HG03571 (cell line): Measurements from ENCODE around the gene UPP2.

Source experiments
- ATAC-seq: cut with Tn5 transposase; IDR thresholded peaks from one replicate; pipeline ENCODE4 v1.9.1; 2021; ENCODE audit not compliant: unreplicated experiment

Gene UPP2

DNA sequence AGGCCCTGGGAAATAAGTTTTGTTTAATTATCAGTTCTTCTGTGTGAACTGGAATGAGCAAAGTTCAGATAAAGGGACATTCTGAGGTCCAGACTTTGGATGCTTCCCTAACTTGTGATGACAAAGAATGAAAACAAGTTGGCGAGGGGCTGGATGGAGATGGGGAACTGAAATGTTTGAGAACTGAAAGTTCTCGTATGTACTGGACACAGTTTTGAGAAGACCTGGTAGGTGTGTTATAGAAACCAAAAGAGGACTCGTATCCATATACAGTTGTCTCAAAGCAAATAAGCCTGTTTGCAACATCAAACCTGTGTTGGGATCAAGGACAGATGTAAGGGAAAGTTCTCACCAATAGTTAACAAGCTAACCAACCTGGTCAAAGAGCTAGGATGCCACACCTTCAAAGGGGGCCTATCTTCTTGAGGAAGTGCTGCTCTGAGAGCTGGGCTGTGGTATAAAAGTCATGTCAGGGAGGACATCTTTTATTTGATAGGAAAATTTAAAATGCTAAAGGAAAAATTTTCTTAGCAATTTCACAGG is at the start of gene UPP2:
UPP2 (plus strand) TSS at position 493 of the 543 bp plus-strand sequence. CDS start 188 bp downstream, outside the sequence.
- no peak for ATAC-seq

DNA sequence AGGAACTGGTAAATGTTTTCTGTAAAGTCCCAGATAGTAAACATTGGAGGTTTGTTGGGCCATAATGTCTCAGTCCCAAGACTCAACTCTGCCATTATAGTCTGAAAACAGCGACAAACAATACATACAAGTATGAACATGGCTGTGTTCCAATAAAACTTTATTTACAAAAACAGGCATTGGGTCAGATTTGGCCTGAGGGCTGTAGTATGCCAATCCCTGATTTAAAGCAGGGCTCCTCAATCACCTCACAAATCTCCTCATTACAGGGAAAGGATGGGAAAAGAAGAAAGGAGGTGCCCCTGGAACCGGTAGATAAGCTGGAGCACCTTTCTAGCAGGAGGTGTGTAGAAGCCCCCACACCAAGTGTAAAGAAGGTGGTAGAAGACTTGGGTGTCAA is 48.9 kb upstream of the UPP2 start:
- no peak for ATAC-seq

DNA sequence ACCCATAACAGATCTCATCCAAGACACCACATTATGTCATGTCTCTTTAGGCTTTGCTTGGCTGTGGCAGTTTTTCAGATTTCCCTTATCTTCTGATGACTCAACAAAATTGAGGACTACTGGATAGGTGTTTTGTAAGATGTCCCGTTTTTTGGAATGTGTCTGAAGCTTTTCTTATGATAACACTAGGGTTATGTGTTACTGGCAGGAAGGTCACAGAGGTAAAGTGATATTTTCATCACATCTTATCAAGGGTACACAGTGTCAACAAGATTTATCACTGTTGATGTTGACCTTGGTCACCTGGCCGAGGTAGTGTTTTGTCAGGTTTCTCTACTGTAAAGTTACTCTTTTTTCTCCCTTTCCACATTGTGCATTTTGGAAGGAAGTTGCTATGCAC is 44.8 kb upstream of the UPP2 start:
- ATAC-seq, result no peak

DNA sequence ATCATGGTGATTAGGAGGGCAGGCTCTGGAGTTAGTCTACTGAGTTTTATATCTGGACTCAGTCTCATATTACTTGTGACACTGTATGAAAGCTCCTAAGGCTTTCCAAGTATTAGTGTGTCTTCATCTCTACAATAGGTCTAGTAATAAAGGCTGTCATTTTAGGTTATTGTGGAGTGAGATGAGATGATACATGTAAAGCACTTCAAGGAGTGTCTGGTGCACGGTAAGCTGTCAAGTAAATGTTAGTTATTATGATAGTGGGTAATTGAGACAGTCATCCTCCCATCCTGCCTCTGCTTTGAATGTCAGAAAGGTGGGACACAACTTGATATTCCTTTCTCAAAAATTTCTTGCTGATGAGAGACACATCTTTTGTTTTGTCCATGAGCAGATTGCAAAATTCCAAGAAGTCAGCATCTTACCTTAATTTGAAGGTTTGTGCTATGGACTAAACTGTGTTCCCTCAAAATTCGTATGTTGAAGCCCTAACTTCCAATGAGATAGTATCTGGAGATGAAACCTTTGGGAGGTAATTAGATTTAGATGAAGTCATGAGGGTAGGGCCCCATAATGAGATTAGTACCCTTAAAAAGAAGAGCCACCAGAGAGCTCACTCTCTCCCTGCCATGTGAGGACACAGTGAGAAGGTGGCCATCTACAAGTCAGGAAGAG is 41.4 kb upstream of the UPP2 start:
- ATAC-seq, result no peak

DNA sequence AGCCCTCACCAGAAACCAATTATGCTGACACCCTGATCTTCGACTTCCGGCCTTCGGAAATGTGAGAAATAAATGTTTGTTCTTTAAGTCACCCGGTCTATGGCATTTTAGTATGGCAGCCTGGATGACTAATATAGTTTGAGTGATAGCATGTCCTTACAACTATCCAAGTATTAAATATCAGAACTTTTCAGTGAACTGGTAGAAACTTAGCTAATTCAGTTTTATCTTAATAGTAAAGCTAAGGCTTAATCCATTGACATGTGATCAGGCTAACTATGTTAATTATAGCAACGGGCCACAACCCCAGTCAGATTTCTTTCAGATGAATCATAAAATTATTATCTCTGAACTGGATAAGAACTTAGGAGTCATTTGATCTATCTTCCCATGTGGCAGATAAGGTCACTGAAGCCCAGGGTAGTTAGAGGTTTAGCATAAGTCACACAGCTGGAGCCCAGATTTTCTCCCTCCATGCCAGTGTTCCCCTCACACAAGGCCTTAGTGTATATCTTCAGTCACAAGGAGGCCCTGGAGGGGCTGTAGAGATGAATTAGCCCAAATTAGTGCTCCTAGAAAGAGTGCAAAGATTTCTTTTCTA is 40.7 kb upstream of the UPP2 start:
- no peak for ATAC-seq

DNA sequence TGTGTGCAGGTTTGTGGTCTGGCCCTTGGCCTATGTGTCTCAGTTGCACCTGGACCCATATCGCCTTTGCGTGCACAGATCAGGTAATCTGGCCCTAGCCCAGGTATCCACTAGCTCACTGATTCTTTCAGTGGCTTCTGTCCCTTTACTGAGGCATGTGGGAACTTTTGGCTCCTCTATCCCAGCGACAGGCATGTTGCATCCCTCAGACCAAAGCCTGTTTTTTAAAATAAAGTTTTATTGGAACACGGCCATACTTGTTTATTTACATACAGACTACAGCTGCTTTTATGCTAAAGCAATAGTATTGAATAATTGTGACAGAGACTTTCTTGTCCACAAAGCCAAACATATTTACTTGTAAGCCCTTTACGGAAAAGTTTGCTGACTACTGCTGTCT is 39.9 kb upstream of the UPP2 start:
- ATAC-seq, result no peak

DNA sequence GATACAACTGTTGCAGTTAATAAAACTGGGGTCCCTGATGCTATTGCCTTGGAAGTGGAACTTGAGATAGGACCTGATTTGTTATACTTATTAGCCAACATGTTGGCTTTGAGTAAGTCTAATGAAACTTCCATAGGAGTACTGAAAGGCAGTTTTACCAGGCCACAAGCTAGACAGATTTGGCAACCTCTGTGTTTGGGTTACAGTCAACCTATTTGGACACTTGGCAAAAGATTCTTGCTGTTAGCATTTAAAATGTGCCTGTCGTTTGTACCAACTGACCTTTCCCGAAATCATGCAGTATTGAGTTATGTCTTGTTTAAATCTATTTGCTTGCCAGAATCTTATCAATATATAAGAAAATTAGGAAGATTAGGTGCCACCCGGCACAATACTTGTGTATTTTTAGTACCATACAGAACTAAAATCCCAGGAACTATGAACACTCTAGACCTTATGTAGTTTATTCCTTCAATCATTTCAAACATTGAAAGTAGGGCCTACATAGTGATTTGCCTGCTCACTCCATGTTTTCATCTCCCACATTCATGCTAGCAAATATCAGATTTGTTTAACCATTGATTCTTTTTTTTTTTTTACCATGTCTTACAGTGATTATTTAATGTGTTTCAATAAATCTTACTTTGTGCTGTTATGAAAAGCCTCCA is 35.5 kb upstream of the UPP2 start:
- no peak for ATAC-seq

DNA sequence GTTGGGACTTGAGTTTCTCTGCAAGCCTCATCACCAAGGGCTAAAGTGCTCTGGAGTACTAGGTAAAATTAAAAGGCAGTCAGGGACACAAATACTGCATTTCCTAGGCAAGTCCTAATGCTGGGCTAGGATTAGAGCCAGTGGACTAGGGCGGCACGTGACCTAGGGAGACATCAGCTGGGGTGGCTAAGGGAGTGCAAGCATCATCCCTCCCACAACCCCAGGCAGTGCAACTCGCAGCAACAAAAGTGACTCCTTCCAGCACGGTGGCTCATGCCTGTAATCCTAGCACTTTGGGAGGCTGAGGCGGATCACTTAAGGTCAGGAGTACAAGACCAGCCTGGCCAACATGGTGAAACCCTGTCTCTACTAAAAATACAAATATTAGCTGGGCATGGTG is 30.7 kb upstream of the UPP2 start:
- no peak for ATAC-seq

DNA sequence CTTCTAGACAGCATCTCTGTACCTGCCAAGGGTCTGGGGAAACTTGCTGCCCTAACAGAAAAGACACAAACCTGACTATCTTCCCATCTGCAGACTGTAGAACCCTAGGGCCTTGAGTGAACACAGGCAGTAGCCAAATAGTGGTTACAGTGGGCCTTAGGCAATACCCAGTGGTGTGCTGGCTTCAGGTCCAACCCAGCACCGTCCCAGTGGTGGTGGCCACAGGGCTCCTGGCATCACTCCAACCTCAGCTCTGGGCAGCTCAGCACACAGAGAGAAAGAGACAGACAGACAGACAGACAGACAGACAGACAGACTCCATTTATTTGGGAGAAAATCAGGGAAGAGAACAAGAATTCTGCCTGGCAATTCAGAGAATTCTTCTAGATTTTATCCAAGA is 29.3 kb upstream of the UPP2 start:
- no peak for ATAC-seq

DNA sequence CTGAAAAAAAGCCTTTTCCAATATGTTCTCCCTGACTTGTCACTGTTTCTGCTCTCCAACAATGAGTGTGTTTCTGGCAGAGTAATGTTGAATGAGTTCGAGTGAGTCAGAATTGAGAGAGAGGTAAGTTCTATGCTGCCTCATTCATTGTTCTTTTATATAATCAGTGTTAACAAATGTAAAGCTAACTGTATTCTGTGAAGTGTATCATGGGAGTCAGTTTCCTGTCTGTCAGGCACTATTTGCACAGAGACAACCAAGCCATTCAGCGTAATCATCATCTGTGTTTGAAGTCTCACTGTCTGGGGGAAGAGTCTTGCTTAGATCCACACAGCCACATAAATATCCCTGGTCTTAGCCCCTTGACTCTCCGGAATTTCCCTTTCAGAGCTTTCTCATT is 22.0 kb upstream of the UPP2 start:
- no peak for ATAC-seq

DNA sequence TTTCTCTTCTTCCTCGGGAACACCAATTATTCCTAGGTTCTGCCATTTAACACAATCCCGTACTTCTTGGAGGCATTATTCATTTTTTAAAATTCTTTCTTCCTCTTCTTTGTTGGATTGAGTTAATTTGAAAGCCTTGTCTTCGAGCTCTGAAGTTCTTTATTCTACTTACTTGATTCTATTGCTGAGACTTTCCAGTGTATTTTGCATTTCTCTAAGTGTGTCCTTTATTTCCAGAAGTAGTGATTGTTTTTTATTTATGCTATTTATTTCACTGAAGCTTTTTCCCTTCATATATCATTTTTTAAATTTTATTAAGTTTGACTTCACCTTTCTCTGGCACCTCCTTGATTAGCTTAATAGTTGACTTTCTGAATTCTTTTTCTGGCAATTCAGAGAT is 13.6 kb upstream of the UPP2 start:
- ATAC-seq, result no peak

DNA sequence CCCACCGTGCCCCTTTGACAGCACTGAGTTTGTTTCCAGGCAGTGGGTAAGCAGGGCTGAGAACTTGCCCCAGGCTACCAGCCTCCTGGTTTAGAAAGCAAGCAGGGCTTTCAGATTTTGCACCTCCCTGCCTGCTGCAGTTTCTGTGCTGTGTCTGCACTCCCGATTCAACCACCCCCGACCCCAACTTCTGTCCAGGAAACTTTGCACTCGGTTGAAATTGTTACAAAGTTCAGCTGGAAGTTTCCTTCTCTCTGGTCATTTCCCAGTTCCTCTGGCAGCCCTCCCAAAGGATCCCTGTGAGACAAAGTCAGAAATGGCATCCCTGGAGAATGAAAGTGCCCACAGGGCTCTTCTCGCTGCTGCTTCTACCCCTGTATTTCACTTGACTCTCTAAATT is 12.4 kb upstream of the UPP2 start:
- ATAC-seq, result no peak

DNA sequence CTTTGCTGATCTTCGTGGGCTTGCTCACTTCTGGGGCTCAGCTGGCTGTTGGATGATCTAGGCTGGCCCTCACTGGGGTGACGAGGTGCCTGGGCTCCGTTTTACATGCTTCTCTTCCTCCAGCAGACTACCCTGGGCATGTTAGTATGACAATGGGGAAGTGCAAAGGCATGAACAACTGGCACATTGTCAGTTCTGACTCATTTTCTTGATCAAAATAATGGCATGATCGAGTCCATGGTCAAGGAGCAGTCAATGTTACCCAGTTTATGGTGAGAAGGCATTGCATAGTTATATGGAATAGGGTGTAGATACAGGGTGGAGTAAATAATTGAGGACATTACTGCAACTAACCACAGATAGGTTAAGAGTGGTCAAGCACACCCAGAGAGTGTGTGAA is 10.0 kb upstream of the UPP2 start:
- ATAC-seq, result no peak

DNA sequence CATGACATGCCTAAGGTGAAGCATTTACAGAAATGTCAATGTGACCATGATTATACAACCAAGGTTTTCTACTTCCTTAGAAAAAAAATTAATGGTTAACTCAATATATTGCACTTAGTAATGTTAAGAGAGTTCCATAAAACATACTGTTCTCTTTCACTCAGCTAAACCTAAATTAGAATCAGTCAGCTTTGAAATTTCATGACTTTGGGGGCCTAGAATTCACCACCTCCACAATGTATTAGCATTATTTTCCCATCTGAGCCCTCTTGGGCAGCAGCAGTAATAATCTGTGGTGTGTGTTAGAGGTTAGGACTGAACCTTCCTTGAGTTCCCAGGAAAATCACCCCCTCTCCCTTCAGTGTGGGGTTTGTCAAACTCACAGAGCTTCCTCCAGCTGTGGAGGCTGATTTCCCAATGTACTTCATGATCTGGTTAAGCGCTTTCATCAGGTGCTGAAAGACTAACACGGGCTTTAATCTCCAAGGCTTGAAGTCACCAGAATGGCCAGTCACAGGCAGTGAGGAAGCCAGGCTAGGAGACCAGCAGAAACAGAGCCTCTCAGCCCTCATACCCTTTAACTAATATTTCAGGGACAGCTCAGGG is 7.1 kb upstream of the UPP2 start:
- ATAC-seq, result no peak

DNA sequence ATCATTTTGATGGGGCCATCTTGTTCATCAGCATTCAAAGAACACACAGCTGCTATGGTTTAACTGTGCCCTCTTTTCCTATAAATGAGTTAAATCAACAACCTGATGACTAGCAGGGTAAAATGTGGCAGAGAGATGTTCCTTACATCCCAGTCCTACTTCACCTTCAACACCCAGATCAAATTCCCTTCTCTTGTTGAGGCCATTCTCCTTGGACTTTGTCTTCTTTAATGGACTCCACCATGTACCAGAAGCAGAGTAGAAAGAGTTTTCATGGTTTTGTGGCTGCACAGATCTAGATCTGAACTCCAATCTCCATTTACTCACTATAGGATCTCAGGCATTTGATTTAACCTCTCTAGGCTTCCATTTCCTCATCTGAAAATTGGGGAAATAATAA is 6.4 kb upstream of the UPP2 start:
- no peak for ATAC-seq

DNA sequence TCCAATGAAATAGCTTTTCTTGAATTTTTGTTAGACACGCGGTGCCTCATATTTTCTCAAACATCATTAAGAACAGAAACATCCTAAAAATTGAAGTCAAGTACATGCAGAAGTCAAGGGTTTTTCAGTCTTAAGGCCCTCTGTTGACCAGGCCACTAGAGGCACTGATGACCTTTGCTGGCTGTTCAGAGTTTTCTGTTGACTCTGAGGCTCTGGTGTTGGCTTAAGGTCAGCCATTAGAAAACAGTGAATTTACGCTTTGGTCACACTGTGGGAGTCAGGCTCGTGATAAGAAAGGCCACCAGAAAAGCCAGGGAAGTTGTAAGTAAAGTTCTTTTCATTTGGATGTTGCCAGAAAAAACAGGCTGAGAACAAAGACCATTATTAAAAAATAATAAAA is 5.8 kb upstream of the UPP2 start:
- no peak for ATAC-seq

DNA sequence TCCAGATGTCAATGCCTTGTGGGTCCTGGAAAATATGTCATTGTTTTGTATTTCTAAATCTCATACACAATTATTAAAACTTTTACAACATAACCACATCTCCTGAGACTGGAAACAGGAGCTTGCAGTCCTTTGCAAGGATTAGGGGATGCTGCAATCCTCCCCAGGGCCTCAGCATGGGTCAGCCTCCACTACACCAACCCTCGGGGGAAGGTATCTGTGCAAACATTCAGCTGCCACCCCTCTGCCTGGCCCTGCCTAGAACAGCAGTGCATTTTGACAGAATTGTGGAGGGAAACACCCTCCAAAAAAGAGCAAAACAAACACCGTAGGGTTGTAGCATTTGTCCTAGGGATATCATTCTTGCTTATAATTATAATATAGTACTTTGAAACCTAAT is 4.2 kb upstream of the UPP2 start:
- no peak for ATAC-seq

DNA sequence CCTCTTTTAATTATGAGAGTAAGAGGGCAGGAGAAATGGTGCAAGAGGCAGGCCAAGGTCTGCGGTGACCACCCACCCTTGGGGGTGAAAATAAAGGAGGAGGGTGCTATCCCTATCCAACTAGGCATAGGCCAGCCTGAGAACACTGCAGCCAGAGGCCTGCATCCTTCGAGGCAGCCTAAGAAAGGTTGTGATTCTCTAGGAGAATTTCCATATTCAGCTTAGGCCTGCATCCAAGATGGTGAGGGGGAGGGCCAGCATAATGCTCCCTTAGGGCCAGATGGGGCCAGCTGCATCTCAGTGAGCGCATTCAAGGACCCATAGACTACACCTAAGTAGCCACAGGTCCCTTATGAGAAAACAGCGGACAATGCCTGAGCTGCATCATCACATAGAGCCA is 3.5 kb upstream of the UPP2 start:
- no peak for ATAC-seq

DNA sequence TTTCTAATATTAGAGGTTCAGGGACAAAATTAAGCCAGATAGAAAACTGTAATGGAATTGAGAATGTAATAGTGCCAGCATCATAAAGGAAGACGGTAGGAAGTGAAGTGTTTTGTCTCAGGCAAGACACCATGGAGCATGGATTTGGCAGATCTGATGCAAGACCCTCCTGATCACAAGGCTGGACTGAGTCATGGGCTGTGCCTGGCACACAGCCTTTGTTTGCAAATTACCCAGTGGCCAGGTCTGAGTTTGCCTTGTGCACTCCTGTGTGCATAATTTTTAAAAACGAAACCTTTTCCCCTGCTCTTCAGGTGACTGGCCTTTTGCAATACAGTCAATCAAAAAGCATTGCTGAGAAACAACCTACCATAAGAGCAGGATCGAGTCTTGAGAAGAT is 2.0 kb upstream of the UPP2 start:
- no peak for ATAC-seq

DNA sequence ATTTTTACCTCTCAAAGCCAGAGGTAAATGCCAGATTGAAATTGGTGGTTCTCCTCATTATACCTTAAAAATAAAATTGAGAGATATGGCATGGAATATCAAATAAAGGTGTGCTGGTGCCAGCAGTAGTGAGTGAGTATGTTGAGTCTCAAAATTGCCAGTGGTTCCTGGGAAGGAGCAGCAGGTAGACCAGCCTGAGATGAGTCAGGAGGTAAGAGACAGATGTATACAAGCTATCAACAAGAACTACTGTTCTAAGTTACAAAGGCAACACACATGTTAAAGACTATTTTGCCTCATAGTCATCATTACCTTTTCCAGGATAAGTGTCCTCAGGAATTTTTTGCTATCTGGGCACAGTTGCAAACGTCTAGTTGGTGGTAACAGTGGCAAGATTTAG is 1.3 kb upstream of the UPP2 start:
- no peak for ATAC-seq

DNA sequence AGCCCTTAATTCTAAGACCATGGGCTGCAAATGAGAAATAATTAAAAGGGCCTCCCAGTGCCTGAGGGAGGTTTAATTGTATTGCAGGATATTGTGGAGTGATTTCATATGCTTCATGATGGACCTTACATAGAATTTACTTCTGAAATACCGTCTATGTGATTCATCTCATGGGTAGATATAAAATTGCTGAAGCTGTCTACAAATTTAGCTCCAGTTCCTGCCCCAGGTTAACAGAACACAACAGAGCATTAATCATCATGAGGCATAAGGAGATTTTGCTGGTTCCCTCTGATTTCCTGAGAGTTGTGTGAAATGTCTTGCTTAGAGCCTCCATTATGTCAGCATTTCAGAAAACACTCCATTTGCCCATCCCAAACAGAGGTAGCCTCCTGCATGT is 770 bp downstream of the UPP2 start:
- ATAC-seq, result no peak

DNA sequence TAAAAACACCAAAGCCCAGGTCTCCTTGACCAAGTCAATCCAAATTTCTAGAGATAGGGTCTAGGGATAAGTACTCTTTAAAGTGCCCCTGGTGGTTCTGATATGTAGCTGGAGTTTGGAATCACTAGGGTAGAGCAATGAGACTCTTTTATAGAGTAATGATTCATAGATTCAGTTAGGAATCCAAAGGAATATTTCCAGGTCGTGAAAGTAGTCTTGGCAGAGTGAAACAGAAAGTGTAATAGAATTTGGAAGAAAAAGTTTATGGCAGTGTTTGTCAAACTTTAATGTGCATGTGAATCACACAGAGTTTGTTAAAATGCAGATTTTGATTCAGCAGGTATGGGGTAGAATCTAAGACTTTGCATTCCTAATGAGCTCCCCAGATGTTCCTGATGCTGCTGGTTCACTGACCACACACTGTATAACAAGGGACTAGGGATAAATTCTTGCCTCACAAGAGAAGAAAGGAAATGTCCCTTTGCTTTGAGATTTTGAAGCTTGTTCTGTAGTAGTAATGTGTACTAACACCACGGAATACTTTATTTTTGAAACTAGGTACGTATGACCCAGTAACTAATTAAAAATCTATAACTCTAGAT is 1.8 kb downstream of the UPP2 start:
- ATAC-seq, result no peak
